ENCODE results near the gene PPP4R4.
"Not testable (repeated sequence)": the region's sequence is repeated elsewhere in the genome, so short reads cannot be mapped to it uniquely, and the experiment has no call there.

PPP4R4 gene

GRCh38 chr14:94180655-94181271, 6.6 kb downstream of the PPP4R4 start:
- DNase-seq = peak; percentile 64 to 81

- no peak for DNase-seq
Observed at GRCh38 chr14:94181835-94182234, 7.7 kb downstream of the PPP4R4 start.

DNA sequence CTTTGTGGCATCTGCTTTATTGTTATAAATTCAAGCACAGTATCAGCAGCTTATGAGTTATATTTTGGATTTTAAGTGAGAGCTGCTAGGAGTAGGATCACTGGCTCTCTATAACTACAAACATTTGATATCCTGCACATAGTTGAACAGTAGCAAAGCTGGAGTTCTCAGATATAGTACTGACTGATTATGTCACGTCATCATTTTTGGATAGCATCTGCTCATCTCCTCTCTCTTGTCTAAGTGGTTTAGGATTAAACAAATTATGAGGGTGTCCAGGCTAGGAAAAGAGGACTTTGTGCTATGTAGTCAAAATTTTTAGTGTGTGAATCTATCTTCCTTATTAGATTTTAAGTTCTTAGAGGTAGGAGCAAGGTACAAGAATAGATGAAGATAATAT, 18.4 kb downstream of the PPP4R4 start:
- DNase-seq = no peak

DNA sequence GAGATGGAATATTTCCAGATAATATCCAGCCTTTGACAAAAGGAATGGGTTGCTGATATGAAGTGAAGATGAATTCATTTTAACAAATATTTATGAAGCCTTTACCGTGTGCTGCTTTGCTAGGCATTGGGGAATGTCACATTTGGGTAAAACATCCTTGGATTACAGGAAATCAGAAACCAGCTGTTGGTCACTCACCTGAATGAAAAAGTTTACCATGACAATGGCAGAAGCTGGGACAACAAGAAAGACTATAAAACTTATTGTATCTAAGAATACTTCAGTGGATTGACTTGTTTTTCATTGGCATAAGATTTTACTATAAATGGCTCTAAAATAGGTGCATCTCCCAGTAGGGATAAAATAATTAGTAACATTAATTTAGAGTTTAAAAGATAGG, 19.7 kb downstream of the PPP4R4 start:
- no peak for DNase-seq

DNA sequence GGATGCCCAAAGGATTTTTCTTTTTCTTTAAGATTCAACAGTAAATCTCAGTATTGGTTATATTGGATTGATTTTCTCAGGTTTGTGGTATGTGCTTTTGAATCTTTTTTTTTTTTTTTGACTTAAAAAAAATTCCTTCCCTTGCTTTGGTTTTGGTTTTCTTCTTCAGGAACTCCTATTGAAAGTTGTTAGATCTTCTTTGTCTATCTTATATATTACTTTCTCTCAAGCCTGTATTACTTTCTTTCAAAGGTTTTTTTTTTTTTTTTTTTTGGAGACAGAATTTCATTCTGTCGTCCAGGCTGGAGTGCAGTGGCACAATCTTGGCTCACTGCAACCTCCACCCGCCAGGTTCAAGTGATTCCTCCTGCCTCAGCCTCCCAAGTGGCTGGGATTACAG, 21.9 kb downstream of the PPP4R4 start:
- no peak for DNase-seq

DNA sequence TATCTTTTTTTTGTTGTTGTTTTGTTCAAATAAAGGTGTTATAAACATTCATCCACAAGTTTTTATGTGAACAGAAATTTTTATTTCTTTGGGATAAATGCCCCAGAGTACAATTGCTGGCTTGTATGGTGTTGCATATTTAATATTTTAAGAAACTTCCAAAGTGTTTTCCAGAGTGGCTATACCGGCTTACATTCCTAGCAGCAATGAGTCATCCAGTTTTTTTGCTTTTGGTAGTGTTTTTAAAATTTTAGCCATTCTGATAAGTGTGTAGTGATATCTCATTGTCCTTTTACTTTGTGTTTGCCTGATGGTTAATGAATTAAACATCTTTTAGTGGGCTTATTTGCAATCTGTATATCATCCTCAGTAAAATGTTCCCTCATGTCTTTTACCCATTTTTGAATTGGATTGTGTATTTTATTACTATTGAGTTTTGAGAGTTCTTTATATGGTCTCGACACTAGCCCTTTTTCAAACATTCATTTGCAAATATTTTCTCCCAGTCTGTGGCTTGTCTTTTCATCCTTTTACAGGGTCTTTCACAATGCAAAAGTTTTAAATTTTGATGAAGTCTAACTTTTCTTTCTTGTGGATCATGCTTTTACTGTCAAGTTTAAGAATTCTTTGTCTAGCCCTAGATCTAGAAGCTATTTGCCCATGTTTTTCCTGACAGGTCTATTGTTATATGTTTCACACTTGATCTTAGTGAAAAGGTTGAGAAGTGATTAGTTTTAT, 29.5 kb downstream of the PPP4R4 start:
- DNase-seq = no peak

- DNase-seq = peak; percentile 2 to 42
Observed at GRCh38 chr14:94213021-94213420, 38.9 kb downstream of the PPP4R4 start.

DNA sequence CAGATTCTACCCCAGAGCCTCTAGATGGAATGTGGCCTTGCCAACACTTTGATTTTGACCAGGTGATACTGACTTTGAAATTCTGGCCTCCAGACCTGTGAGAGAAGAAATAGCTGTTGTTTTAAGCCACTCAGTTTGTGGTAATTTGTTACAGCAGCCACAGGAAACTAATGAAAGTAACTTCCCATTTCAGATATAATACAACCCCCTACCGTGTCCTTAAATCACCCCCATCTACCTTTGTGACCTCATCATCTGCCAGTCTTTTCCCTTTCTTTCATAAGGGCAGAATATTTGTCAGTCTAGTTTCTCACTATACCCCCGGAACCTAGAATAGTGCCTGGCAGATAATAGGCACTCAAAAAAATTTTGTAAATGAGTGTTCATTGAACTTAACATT, 39.6 kb downstream of the PPP4R4 start:
- no peak for DNase-seq

- no peak for DNase-seq
Observed at GRCh38 chr14:94217116-94217515, 43.0 kb downstream of the PPP4R4 start.

GRCh38 chr14:94218198-94218886, 44.2 kb downstream of the PPP4R4 start:
- not testable (repeated sequence) for DNase-seq

DNA sequence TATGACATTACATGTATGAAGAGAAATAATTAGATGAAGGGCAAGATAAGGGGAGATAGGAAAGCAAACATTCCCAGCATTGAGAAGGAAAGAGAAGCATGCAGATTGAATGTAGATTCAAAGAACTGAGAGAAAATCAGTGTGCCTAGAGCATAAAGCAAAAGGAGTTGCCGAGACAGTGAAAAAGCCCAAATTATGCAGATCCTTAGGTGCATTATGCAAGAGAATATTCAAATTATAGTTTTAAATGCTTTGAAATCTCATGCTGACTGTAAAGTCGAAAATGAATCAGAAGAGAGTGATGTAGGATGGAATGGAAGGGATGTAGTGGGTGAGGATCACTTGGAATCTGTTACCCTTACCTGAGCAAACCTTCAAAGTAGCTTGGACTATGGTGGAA, 49.9 kb downstream of the PPP4R4 start:
- DNase-seq = no peak

DNA sequence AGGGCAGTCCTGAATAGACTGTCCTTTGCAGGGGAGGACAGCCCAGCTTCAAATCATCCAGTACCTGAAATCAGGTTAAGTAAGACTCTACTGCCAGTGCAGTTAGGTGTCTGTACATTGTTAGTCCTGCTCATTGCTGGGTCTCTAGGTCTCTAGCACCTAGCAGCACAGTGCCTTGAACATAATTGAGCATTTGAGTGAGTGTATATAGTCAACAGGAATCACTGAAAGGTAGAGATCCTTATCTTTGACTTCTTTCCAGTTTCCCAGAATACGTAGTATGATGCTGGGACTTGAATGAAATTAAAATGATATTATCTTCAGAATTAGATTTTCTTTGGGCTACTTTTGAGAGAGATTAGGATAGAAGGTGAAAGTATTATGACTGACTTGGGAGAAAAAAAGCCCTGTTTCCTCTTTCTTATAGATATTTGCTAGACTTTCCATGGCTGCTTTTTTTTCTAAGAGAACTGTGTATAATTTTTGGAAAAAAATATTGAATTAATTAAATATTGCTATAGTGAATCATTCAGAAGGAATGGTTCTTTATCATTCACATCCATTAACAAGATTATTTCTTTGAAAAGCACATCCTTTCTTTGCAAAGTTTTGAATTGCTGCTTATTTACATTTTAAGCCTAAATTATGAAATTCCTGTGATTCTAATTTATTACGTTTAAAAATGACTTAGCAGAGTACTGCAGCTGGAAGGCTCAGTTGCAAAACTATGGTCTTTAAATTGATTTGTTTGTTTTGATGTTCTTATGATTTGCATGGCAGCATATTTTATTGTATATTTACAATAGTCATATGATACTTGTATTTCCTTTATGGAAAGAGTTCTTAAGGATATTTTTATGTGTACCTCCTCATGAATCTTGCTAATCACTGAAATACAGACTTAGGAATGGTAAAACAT, 51.6 kb downstream of the PPP4R4 start:
- DNase-seq = no peak

DNA sequence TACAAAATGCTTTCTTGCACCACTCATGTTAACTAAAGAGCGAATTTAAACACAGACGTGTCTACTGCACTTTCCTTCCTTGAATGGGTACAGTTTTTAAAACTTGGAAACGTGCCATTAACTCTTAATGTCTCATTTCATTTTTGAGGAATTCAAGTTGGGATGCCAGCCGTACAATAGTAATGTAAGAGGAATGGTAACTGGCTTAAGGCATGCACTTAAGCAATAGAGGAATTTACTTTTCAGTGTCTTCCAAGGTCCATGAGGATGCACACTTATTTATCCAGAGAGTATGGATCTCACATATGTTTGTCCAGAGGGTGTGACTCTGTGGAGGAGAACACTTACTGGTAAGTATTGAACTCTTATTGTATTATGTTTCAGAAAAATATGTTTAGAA, 52.9 kb downstream of the PPP4R4 start:
- DNase-seq = no peak

- no peak for DNase-seq
Observed at GRCh38 chr14:94237046-94237445, 62.9 kb downstream of the PPP4R4 start.

DNA sequence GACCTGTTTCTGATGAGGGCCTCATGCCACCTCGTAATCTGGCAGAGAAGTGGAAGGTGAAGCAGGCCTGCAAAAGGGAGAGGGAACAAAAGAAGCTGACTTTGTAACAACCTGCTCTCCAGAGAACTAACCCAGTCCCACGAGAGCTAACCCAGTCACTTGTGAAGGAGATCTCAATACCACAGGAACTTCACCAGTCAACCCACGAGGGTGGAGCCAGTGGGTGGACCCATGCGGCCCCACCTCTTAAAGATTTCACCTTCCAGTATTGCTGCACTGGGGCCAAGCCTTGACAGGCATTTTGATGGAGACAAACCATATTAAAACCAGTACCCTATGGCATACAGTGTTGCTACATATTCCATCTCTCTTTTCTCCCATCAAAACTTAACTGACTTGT, 63.9 kb downstream of the PPP4R4 start:
- no peak for DNase-seq

DNA sequence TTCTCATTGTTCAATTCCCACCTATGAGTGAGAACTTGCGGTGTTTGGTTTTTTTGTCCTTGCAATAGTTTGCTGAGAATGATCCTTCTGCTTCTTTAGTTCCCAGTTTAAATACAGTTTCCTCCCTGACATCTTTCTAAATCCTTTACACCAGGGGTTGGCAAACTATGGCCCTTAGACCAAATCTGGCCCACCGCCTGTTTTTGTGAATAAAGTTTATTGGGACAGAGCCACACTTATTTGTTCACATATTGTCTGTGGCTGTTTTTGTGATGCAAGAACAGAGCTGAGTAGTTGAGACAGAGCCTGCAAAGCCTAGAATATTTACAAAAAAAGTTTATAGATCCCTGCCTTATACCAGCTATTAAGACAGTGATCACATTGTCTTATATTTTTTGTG, 65.3 kb downstream of the PPP4R4 start:
- no peak for DNase-seq

DNA sequence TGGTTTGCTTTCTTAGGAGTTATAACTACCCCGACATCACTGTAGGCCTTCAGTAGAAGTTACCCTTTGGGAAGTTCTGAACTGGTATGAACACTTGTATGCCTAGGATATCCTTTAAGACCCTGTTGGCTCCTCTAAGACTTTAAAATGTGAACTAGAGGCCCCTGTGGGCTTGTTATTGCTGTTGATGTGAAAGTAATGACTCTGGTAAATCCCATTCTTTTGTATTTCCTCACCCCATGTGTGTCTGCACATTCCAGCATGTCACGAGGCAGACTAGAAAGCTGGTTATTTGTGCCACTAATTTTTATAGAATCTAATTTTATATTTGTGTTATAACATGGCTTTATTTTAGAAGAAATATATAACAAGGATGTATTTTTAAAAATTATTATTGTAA, 70.1 kb downstream of the PPP4R4 start:
- DNase-seq = no peak

GRCh38 chr14:94264195-94264594, 90.1 kb downstream of the PPP4R4 start:
- not testable (repeated sequence) for DNase-seq

DNA sequence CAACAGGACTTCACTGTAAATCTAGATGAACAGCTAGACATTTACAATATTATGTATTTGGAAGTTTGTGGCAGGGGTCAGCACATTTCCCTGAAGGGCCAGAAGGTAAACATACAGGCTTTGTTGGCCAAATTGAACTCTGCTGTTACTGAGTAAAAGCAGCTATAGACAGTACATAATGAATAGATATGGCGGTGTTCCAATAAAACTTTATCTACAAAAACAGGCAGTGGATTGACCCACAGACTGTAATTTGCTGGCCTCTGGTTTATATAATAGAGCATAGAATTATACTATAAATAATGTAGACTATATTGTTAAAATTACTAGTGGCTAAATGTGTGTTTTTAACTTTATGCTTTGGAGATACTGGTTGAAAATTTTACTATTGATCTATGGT, 93.2 kb downstream of the PPP4R4 start:
- DNase-seq = no peak

DNA sequence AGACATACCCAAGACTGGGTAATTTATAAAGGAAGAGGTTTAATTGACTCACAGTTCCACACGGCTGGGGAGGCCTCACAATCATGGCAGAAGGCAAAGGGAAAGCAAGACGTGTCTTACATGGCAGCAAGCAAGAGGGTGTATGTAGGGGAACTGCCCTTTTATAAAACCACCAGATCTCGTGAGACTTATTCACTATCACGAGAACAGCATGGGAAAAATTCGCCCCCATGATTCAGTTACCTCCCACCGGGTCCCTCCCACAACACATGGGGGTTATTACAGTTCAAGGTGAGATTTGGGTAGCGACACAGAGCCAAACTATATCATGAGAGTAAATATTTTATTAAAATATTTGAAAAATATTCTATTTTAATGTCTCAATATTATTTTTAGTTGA, 94.5 kb downstream of the PPP4R4 start:
- not testable (repeated sequence) for DNase-seq

GRCh38 chr14:94269156-94269555, 95.0 kb downstream of the PPP4R4 start:
- no peak for DNase-seq

DNA sequence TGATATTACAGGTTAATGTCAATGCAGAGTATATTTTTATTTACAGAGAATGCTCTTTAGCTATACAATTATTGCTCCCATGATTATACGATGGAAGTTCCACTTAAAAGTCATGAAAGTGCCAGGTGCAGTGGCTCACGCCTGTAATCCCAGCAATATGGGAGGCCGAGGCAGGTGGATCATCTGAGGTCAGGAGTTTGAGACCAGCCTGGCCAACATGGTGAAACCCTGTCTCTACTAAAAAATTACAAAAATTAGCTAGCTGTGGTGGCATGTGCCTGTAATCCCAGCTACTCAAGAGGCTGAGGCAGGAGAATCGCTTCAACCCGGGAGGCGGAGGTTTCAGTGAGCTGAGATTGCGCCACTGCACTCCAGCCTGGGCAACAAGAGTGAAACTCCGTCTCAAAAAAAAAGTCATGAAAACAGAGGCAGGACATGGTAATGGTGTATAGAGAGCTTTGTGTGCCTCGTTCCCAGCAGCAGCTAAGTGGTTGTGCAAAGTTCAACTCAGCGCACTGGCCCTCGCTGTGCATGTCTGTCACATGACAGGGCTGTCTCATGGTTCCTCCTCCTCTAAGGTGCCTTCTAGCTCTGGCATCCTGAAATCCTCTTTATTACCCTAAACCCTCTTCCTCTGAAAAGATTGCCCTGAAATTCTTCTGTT, 102.9 kb downstream of the PPP4R4 start:
- DNase-seq = not testable (repeated sequence)

GRCh38 chr14:94278731-94279130, 104.6 kb downstream of the PPP4R4 start:
- no peak for DNase-seq

Measured in inflammatory macrophage treated with lipopolysaccharide for 1 hour (primary cell).